WERI-Rb-1 (cell line): ENCODE measurements around the gene TAC4.

Experiments used
- DNase-seq: peaks from one replicate; pipeline ENCODE4 v3.0.0-alpha.2; 2020
- H3K27ac ChIP-seq: fragments of 250-450 bp; sonication (Bioruptor Pico); 2 replicates; pipeline ENCODE4 v1.5.1; 2020; ENCODE audit warnings: mild to moderate bottlenecking, moderate library complexity
- H3K27me3 ChIP-seq: fragments of 250-450 bp; sonication (Bioruptor Pico); 2 replicates; pipeline ENCODE4 v1.5.1; 2021; ENCODE audit warnings: mild to moderate bottlenecking, low read depth, moderate library complexity; ENCODE audit not compliant: insufficient read depth, severe bottlenecking
- H3K36me3 ChIP-seq: fragments of 250-450 bp; sonication (Bioruptor Pico); 2 replicates; pipeline ENCODE4 v1.5.1; 2020; ENCODE audit warnings: mild to moderate bottlenecking, moderate library complexity
- H3K4me3 ChIP-seq: 2 replicates; pipeline ENCODE4 v1.5.1; 2011; ENCODE audit warnings: low read depth, mild to moderate bottlenecking, control low read depth, low read length
- H3K9me3 ChIP-seq: fragments of 250-450 bp; sonication (Bioruptor Pico); 2 replicates; pipeline ENCODE4 v1.5.1; 2021; ENCODE audit warnings: mild to moderate bottlenecking, moderate library complexity; ENCODE audit not compliant: severe bottlenecking
- TF ChIP-seq, protein P1 (sequence below): IDR thresholded peaks from 2 replicates; pipeline ENCODE4 v1.5.1; 2011; ENCODE audit warnings: low read depth, mild to moderate bottlenecking, control low read depth, inconsistent platforms, low read length

Gene TAC4

DNA sequence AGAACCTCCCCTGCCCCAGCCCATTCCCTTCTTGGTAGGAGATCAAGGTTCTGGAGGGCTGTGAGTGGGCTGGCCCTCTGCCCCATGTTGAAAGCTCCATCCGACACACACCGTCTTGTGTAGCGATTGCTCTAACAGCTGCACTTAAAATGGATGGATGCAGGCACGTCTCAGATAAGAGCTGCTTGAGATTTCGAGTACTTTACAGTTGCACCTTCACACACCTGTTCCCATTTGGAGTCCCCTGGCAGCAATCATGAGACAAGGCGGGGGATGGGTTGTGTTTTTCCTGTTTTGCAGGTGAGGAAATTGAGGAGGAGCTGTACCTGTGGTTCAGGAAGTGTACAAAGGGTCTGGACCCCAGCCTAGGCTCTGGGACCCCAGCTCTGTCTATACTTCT lies 25.6 kb upstream of the TAC4 start:
- no peak for DNase-seq
- Histone ChIP-seq H3K27me3 (no peaks in the 10 kb centered on the region), H3K9me3 (no peaks in the 10 kb centered on the region), H3K27ac (no peak overlapping the region), H3K4me3 (no peak overlapping the region), H3K36me3 (no peaks in the 10 kb centered on the region)
- TF ChIP-seq, protein P1, sequence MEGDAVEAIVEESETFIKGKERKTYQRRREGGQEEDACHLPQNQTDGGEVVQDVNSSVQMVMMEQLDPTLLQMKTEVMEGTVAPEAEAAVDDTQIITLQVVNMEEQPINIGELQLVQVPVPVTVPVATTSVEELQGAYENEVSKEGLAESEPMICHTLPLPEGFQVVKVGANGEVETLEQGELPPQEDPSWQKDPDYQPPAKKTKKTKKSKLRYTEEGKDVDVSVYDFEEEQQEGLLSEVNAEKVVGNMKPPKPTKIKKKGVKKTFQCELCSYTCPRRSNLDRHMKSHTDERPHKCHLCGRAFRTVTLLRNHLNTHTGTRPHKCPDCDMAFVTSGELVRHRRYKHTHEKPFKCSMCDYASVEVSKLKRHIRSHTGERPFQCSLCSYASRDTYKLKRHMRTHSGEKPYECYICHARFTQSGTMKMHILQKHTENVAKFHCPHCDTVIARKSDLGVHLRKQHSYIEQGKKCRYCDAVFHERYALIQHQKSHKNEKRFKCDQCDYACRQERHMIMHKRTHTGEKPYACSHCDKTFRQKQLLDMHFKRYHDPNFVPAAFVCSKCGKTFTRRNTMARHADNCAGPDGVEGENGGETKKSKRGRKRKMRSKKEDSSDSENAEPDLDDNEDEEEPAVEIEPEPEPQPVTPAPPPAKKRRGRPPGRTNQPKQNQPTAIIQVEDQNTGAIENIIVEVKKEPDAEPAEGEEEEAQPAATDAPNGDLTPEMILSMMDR: no peak

DNA sequence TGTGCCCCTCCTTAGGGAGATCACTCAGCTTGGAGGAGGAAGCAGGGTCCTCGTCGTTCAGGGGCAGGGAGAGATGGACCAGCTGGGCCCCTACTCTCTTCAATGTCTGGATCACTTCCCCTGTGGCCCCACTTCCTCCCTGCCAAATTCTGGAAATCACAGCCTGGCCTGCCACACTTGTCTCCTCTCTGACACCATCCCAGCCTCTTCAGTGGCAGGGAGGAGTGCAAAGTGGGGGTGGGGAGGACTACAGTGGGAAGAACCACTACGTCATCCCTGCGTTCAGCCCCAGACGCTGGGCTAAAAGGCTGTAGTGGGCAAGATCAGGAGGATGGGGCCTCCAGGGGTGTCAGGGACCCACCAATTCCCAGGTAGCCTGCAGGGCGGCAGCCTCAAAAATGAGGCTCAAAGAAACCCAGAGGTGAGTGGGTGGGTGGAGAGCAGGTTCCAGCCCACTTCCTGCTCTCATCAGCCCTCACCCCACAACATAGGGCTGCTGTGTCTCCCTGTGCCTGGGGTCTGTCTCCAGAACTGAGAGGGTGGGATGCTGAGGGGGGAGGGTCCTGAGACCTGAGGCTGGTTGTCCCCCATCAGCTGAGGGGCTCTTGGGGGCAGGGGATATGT lies 25.0 kb upstream of the TAC4 start:
- TF ChIP-seq, protein P1: no peak
- H3K27me3 ChIP-seq: no peaks in the 10 kb centered on the region
- no peaks in the 10 kb centered on the region for H3K9me3 ChIP-seq
- H3K36me3 ChIP-seq: no peaks in the 10 kb centered on the region
- no peak overlapping the region for H3K4me3 ChIP-seq
- no peak for DNase-seq
- no peak overlapping the region for H3K27ac ChIP-seq

DNA sequence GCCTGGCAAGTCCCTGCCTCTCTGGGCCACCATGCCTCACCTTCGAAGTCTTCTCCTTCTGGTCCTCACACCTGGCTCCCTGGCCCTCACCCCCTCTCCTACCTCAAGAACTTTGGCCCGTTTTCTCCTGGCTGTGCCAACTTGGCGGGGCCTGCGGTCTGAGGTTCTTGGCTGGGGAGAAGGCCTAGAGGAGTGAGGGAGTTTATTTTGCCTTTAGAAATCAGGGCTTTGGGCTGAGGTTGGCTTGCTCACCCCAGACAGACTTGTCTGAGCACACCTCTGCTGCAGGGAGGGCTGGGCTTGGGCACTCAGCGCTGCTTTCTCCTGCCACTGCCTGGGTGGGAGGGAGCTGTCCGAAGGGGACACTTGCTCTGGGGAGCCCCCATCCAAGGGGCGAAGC lies 23.3 kb upstream of the TAC4 start:
- no peak overlapping the region for H3K27ac ChIP-seq
- no peaks in the 10 kb centered on the region for H3K9me3 ChIP-seq

DNA sequence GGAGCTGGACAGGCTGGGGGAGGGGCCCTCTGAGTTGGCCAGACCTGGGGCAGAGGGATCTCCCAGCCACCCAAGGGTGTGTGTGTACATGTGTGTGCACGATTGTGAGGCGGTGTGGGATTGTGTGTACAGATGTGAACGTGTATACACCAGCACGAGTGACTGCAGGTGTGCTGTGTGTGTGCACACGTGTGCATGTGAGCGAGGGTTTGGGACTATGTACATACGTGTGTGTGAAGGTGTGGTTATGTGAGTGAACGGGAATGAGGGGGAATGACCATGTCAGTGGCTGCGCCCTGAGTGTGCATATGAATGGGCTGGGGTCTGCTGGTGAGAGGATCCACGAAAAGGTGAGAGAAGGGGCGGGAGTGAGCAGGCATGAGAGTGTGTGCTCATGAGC lies 22.4 kb upstream of the TAC4 start:
- no peak for DNase-seq
- Histone ChIP-seq H3K36me3 (no peaks in the 10 kb centered on the region), H3K27me3 (no peaks in the 10 kb centered on the region), H3K27ac (no peak overlapping the region), H3K9me3 (no peaks in the 10 kb centered on the region), H3K4me3 (no peak overlapping the region)
- TF ChIP-seq, protein P1: no peak

More for the DNA sequence above, 23.3 kb upstream of the TAC4 start:
- Histone ChIP-seq H3K36me3 (no peaks in the 10 kb centered on the region), H3K27me3 (no peaks in the 10 kb centered on the region), H3K4me3 (no peak overlapping the region)
- TF ChIP-seq, protein P1: no peak
- DNase-seq: no peak

DNA sequence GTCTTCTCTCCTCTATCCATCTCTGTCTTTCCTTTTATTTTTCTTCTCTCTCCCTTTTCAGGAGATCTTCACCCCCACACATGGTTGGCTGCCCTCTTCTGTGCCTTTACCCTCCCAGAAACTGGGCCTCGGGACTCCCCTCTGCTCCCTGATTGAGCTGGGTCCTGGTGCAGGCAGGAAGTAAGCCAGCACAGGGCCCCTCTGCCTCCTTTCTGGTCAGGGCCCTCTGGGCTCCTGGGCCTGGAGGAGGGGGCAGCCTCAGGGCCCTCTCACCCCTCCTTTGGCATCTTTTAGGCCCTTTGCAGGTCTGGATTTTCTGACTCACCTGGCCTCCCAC lies 21.1 kb upstream of the TAC4 start:
- H3K27me3 ChIP-seq: no peaks in the 10 kb centered on the region
- TF ChIP-seq, protein P1: no peak
- H3K27ac ChIP-seq: no peak overlapping the region
- no peak overlapping the region for H3K4me3 ChIP-seq
- H3K9me3 ChIP-seq: no peaks in the 10 kb centered on the region
- no peak for DNase-seq
- no peaks in the 10 kb centered on the region for H3K36me3 ChIP-seq

DNA sequence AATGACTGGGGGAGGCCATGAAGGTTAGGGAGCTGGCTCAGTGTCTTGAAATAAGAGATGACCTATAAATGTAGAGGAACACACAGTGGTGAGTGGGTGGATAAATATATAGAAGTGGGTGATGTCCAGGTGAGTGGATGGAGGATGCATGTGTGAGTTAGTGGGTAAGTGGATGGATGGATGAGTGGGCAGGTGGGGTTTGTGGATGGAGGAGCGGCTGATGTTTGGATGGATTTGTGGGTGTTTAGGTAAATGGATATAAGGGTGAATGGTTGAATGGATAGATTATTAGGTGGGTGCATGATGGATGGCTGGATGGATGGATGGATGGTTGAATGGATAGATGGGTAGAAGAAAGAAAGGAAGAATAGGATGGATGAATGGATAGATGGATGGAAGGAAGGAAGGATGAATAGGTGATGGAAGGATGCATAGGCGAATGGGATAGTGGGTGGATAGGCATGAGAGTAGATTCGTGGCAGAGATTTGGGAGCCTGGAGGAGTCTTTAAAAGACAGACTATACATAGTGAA lies 19.1 kb upstream of the TAC4 start:
- Histone ChIP-seq H3K4me3 (no peak overlapping the region), H3K27me3 (no peaks in the 10 kb centered on the region), H3K27ac (no peak overlapping the region), H3K36me3 (no peaks in the 10 kb centered on the region), H3K9me3 (no peaks in the 10 kb centered on the region)
- TF ChIP-seq, protein P1: no peak
- DNase-seq: no peak
